ENCODE results near the gene HGFAC.

Gene HGFAC

GRCh38 chr4:3476341-3476747 lies 34.6 kb downstream of the HGFAC start:
- Histone ChIP-seq H3K4me3 (ENCODE audit: low read length) (no peak overlapping the region), H3K4me1 (ENCODE audit: control insufficient read depth, low read length) (no peaks in the 10 kb centered on the region), H3K9me2 (replicated peaks; ENCODE audit: control insufficient read depth, low read length) (no peaks in the 10 kb centered on the region), H3F3A (ENCODE audit: control insufficient read depth, insufficient read depth) (no peaks in the 10 kb centered on the region), H3K27ac (ENCODE audit: low read depth, low read length) (no peak overlapping the region), H3K4me2 (ENCODE audit: low read length) (no peak overlapping the region), H3K79me2 (ENCODE audit: control insufficient read depth, low read length) (no peaks in the 10 kb centered on the region), H3K27me3 (ENCODE audit: control insufficient read depth, low read length) (peaks cover 3% of the 10 kb centered on the region; the same call in 1 of the 2 replicates), H3K9me3 (ENCODE audit: control insufficient read depth, insufficient read depth, low read length) (no peaks in the 10 kb centered on the region), H4K20me1 (ENCODE audit: control insufficient read depth, insufficient read depth, low read depth, low read length) (no peaks in the 10 kb centered on the region), H3K36me3 (ENCODE audit: control insufficient read depth, low read length) (no peaks in the 10 kb centered on the region)
- no peak for TF ChIP-seq EZH2phosphoT487 (IDR thresholded peaks at IDR 0.05; ENCODE audit: borderline replicate concordance, low read length)
- TF ChIP-seq CTCF (IDR thresholded peaks at IDR 0.05; ENCODE audit: low read depth, low read length, poor library complexity, severe bottlenecking) = no peak

GRCh38 chr4:3476936-3477749 lies 35.4 kb downstream of the HGFAC start:
- no peaks in the 10 kb centered on the region for H4K20me1 ChIP-seq (ENCODE audit: control insufficient read depth, insufficient read depth, low read depth, low read length)
- H3K36me3 ChIP-seq (ENCODE audit: control insufficient read depth, low read length) = no peaks in the 10 kb centered on the region
- H3K9me2 ChIP-seq (replicated peaks; ENCODE audit: control insufficient read depth, low read length) = no peaks in the 10 kb centered on the region
- peaks cover 9% of the 10 kb centered on the region for H3K27me3 ChIP-seq (ENCODE audit: control insufficient read depth, low read length)
- H3K4me3 ChIP-seq (ENCODE audit: low read length) = no peak overlapping the region
- no peaks in the 10 kb centered on the region for H3K9me3 ChIP-seq (ENCODE audit: control insufficient read depth, insufficient read depth, low read length)
- no peak overlapping the region for H3K4me2 ChIP-seq (ENCODE audit: low read length)
- no peak for TF ChIP-seq CTCF (IDR thresholded peaks at IDR 0.05; ENCODE audit: low read depth, low read length, poor library complexity, severe bottlenecking)
- TF ChIP-seq EZH2phosphoT487 (IDR thresholded peaks at IDR 0.05; ENCODE audit: borderline replicate concordance, low read length) = no peak
- no peak overlapping the region for H3K27ac ChIP-seq (ENCODE audit: low read depth, low read length)
- no peaks in the 10 kb centered on the region for H3K79me2 ChIP-seq (ENCODE audit: control insufficient read depth, low read length)
- no peaks in the 10 kb centered on the region for H3F3A ChIP-seq (ENCODE audit: control insufficient read depth, insufficient read depth)
- no peaks in the 10 kb centered on the region for H3K4me1 ChIP-seq (ENCODE audit: control insufficient read depth, low read length)

GRCh38 chr4:3477750-3478430 lies 36.1 kb downstream of the HGFAC start:
- no peaks in the 10 kb centered on the region for H3K4me1 ChIP-seq (ENCODE audit: control insufficient read depth, low read length)
- no peak overlapping the region for H3K27ac ChIP-seq (ENCODE audit: low read depth, low read length)
- peaks cover 15% of the 10 kb centered on the region for H3K27me3 ChIP-seq (ENCODE audit: control insufficient read depth, low read length)
- no peak for TF ChIP-seq EZH2phosphoT487 (IDR thresholded peaks at IDR 0.05; ENCODE audit: borderline replicate concordance, low read length)
- TF ChIP-seq CTCF (IDR thresholded peaks at IDR 0.05; ENCODE audit: low read depth, low read length, poor library complexity, severe bottlenecking) = no peak
- H3K79me2 ChIP-seq (ENCODE audit: control insufficient read depth, low read length) = no peaks in the 10 kb centered on the region
- no peaks in the 10 kb centered on the region for H3F3A ChIP-seq (ENCODE audit: control insufficient read depth, insufficient read depth)
- H3K9me2 ChIP-seq (replicated peaks; ENCODE audit: control insufficient read depth, low read length) = no peaks in the 10 kb centered on the region
- no peak overlapping the region for H3K4me3 ChIP-seq (ENCODE audit: low read length)
- no peaks in the 10 kb centered on the region for H4K20me1 ChIP-seq (ENCODE audit: control insufficient read depth, insufficient read depth, low read depth, low read length)
- H3K36me3 ChIP-seq (ENCODE audit: control insufficient read depth, low read length) = no peaks in the 10 kb centered on the region
- no peaks in the 10 kb centered on the region for H3K9me3 ChIP-seq (ENCODE audit: control insufficient read depth, insufficient read depth, low read length)
- H3K4me2 ChIP-seq (ENCODE audit: low read length) = no peak overlapping the region
